GM23338 (cell line): ENCODE measurements around the gene MPDU1. TPM values are rescaled to one million over a fixed set of nuclear protein-coding genes. Genes with fewer than 3 reads are reported as not detected.
A peak's percentile ranks its signal among the peaks of the same experiment; 100 is the strongest.

Source experiments
- ATAC-seq: fragments of 200-7000 bp; cut with Tn5 transposase; 3 replicates; pipeline ENCODE4 v1.9.1; 2020
- DNase-seq: peaks from one replicate; pipeline ENCODE4 v3.0.0-alpha.2; 2015; ENCODE audit warnings: low spot score
- H2AFZ ChIP-seq: fragments of 200-600 bp; sonication (generic); 2 replicates; pipeline ENCODE4 v1.8.0; 2016; ENCODE audit warnings: antibody characterized with exemption, mild to moderate bottlenecking, moderate library complexity
- H3F3A ChIP-seq: fragments of 200-600 bp; sonication (generic); replicated peaks from 2 replicates; pipeline ENCODE4 v1.8.0; 2017; ENCODE audit warnings: antibody characterized with exemption, mixed run types, low read depth
- H3K27ac ChIP-seq: fragments of 200-600 bp; sonication (generic); 2 replicates; pipeline ENCODE4 v1.6.1; 2016; ENCODE audit warnings: low read depth
- H3K27me3 ChIP-seq: fragments of 200-600 bp; sonication (generic); 2 replicates; pipeline ENCODE4 v1.8.0; 2016; ENCODE audit warnings: mild to moderate bottlenecking, mixed run types, moderate library complexity; ENCODE audit not compliant: insufficient read depth
- H3K36me3 ChIP-seq: fragments of 200-600 bp; sonication (generic); 2 replicates; pipeline ENCODE4 v1.8.0; 2016; ENCODE audit warnings: mild to moderate bottlenecking; ENCODE audit not compliant: insufficient read depth
- H3K4me1 ChIP-seq: fragments of 200-600 bp; sonication (generic); 2 replicates; pipeline ENCODE4 v1.8.0; 2016; ENCODE audit warnings: mild to moderate bottlenecking, moderate library complexity; ENCODE audit not compliant: insufficient read depth
- H3K4me2 ChIP-seq: fragments of 200-600 bp; sonication (generic); 2 replicates; pipeline ENCODE4 v1.7.1; 2017; ENCODE audit warnings: mixed run types
- H3K4me3 ChIP-seq: fragments of 200-600 bp; sonication (generic); 2 replicates; pipeline ENCODE4 v1.6.1; 2016; ENCODE audit warnings: mixed run types
- H3K79me2 ChIP-seq: fragments of 200-600 bp; sonication (generic); replicated peaks from 2 replicates; pipeline ENCODE4 v1.8.0; 2017; ENCODE audit warnings: mild to moderate bottlenecking; ENCODE audit not compliant: insufficient read depth
- H3K9me2 ChIP-seq: fragments of 200-600 bp; sonication (generic); 2 replicates; pipeline ENCODE4 v1.8.0; 2017; ENCODE audit not compliant: insufficient read depth
- H4K20me1 ChIP-seq: fragments of 200-600 bp; sonication (generic); replicated peaks from 2 replicates; pipeline ENCODE4 v1.8.0; 2017; ENCODE audit warnings: mild to moderate bottlenecking; ENCODE audit not compliant: insufficient read depth
- H3K27ac Mint-ChIP-seq: 2 replicates; pipeline ENCODE4 v1.8.0; 2020; ENCODE audit warnings: inconsistent platforms, mild to moderate bottlenecking, moderate library complexity, mixed read lengths
- H3K27me3 Mint-ChIP-seq: 3 replicates; pipeline ENCODE4 v1.8.0; 2022; ENCODE audit warnings: low read depth, mild to moderate bottlenecking, moderate library complexity, mixed read lengths, inconsistent platforms; ENCODE audit not compliant: insufficient read depth, poor library complexity
- H3K36me3 Mint-ChIP-seq: 3 replicates; pipeline ENCODE4 v1.8.0; 2021; ENCODE audit warnings: low read depth, mild to moderate bottlenecking, inconsistent platforms, moderate library complexity, mixed read lengths
- H3K4me1 Mint-ChIP-seq: 3 replicates; pipeline ENCODE4 v1.8.0; 2020; ENCODE audit warnings: mild to moderate bottlenecking, inconsistent platforms, mixed read lengths
- H3K4me3 Mint-ChIP-seq: 3 replicates; pipeline ENCODE4 v1.8.0; 2021; ENCODE audit warnings: moderate library complexity, mild to moderate bottlenecking, inconsistent platforms, mixed read lengths
- H3K9me3 Mint-ChIP-seq: 3 replicates; pipeline ENCODE4 v1.8.0; 2020; ENCODE audit warnings: moderate library complexity, mild to moderate bottlenecking, inconsistent platforms, mixed read lengths
- CREB1 ChIP-seq: fragments of 250-450 bp; sonication (Bioruptor Pico); IDR thresholded peaks from 2 replicates; pipeline ENCODE4 v1.5.0; 2020; ENCODE audit warnings: low read depth, mild to moderate bottlenecking, moderate library complexity
- CTCF ChIP-seq, 2 experiments: fragments of 200-600 bp in 1 of 2; sonication (generic) in 1 of 2; conservative IDR thresholded peaks; 2 replicates each; pipeline versions ENCODE4 v1.5.1 to v1.6.1; 2016 to 2017; ENCODE audit warnings: antibody characterized with exemption in 2 of 2, low read depth in 2 of 2, mild to moderate bottlenecking in 2 of 2, moderate library complexity in 1 of 2
- EZH2 ChIP-seq: fragments of 200-600 bp; sonication (generic); IDR thresholded peaks from one replicate; pipeline ENCODE4 v1.8.0; 2017; ENCODE audit warnings: antibody characterized with exemption, mild to moderate bottlenecking, low read depth; ENCODE audit not compliant: unreplicated experiment
- EZH2phosphoT487 ChIP-seq: fragments of 200-600 bp; sonication (generic); IDR thresholded peaks from one replicate; pipeline ENCODE4 v1.8.1; 2018; ENCODE audit warnings: antibody characterized with exemption; ENCODE audit not compliant: unreplicated experiment
- JUNB ChIP-seq: IDR thresholded peaks from one replicate; pipeline ENCODE4 v1.6.1; 2016; ENCODE audit warnings: antibody characterized with exemption; ENCODE audit not compliant: unreplicated experiment
- NANOG ChIP-seq: IDR thresholded peaks from 2 replicates; pipeline ENCODE4 v1.6.1; 2016; ENCODE audit warnings: antibody characterized with exemption, borderline replicate concordance
- POLR2AphosphoS5 ChIP-seq: IDR thresholded peaks from 2 replicates; pipeline ENCODE4 v1.6.1; 2016; ENCODE audit warnings: antibody characterized with exemption, low read depth
- REST ChIP-seq: IDR thresholded peaks from one replicate; pipeline ENCODE4 v1.6.1; 2018; ENCODE audit warnings: antibody characterized with exemption; ENCODE audit not compliant: unreplicated experiment
- ZNF114 ChIP-seq: fragments of 250-450 bp; sonication (Bioruptor Pico); IDR thresholded peaks from 2 replicates; pipeline ENCODE4 v1.5.0; 2020; ENCODE audit warnings: mild to moderate bottlenecking, moderate library complexity
- polyA plus RNA-seq: library from polyadenylated mRNA; unstranded; fragments of >200 nt; fragmentation: Nextera tagmentation; extraction: Ambion mirVana; gene quantifications from 2 replicates; pipeline ENCODE4 v1.2.1, GENCODE V29; 2016
- total RNA-seq: library from RNA; depleted of rRNA; stranded (reverse); fragments of >200 nt; shearing (Covaris generic); gene quantifications from 2 replicates; pipeline ENCODE4 v1.2.3, GENCODE V29; 2014

Gene MPDU1
- total and polyA plus RNA-seq, 2 experiments from 2014 or later: 65.1 to 216 TPM

- Histone ChIP-seq H4K20me1 (peaks cover 40% of the 10 kb centered on the region), H3K27ac (peak overlapping the region; percentile 97)
- peak; percentile 20; the same call in 1 of the 2 replicates for TF ChIP-seq POLR2AphosphoS5
- TF ChIP-seq EZH2: no peak
Observed at GRCh38 chr17:7577327-7578199, 6.1 kb upstream of the MPDU1 start.

DNA sequence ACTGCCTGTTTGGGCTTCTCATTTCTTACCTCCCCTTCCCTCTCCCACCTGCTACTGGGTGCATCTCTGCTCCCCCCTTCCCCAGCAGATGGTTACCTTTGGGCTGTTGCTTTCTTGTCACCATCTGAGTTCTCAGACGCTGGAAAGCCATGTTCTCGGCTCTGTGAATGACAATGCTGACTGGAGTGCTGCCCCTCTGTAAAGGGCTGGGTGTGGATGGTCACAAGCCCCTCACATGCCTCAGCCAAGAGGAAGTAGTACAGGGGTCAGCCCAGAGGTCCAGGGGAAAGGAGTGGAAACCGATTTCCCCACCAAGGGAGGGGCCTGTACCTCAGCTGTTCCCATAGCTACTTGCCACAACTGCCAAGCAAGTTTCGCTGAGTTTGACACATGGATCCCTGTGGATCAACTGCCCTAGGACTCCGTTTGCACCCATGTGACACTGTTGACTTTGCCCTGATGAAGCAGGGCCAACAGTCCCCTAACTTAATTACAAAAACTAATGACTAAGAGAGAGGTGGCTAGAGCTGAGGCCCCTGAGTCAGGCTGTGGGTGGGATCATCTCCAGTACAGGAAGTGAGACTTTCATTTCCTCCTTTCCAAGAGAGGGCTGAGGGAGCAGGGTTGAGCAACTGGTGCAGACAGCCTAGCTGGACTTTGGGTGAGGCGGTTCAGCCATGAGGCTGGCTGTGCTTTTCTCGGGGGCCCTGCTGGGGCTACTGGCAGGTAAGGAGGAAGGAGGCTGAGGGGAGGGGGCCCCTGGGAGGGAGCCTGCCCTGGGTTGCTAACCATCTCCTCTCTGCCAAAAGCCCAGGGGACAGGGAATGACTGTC lies 4.4 kb upstream of the MPDU1 start, which contains the start of gene CD68:
TSS of gene CD68 (plus strand) at position 638 of the 833 bp plus-strand sequence. CDS start at position 678, 40 bp downstream.
- ATAC-seq: peak; percentile 29
- peak within 1 kb of the TSS; percentile 79; the same call in 1 of the 2 replicates for H3K27ac ChIP-seq
- H3K9me2 ChIP-seq: no peaks in the 10 kb centered on the region; the same call in 1 of the 2 replicates
- Mint-ChIP-seq H3K4me1 (peaks cover 72% of the 10 kb centered on the region), H3K36me3 (peaks cover 80% of the 10 kb centered on the region), H3K9me3 (peaks cover 7% of the 10 kb centered on the region; the same call in 2 of the 3 replicates), H3K27me3 (peaks cover 58% of the 10 kb centered on the region), H3K27ac (peak within 1 kb of the TSS; percentile 88), H3K4me3 (peak within 1 kb of the TSS; percentile 40; the same call in 2 of the 3 replicates)
- peak; percentile 73 for DNase-seq
- H3K27me3 ChIP-seq: no peaks in the 10 kb centered on the region
- peaks cover 39% of the 10 kb centered on the region for H3K4me1 ChIP-seq
- H2AFZ ChIP-seq: no peak within 1 kb of the TSS
- H3K79me2 ChIP-seq: peaks cover 46% of the 10 kb centered on the region
- H4K20me1 ChIP-seq: peaks cover 35% of the 10 kb centered on the region
- no peak within 1 kb of the TSS for H3K4me3 ChIP-seq
- H3K36me3 ChIP-seq: peaks cover 42% of the 10 kb centered on the region
- H3K4me2 ChIP-seq: no peak within 1 kb of the TSS
- H3F3A ChIP-seq: peaks cover 75% of the 10 kb centered on the region
- TF ChIP-seq ZNF114 (no peak), JUNB (no peak), EZH2phosphoT487 (no peak), CTCF (conservative IDR thresholded peaks at IDR 0.05; ENCODE audit: low read depth in 2 of 2) (no peak), REST (no peak), EZH2 (no peak), NANOG (no peak), CREB1 (CRISPR knock-in tag) (no peak), POLR2AphosphoS5 (peak; percentile 92)

More at GRCh38 chr17:7577327-7578199, 6.1 kb upstream of the MPDU1 start:
- Histone ChIP-seq H3K9me2 (no peaks in the 10 kb centered on the region), H2AFZ (no peak overlapping the region), H3K79me2 (peaks cover 59% of the 10 kb centered on the region), H3K4me1 (peaks cover 40% of the 10 kb centered on the region), H3K4me2 (no peak overlapping the region), H3K27me3 (no peaks in the 10 kb centered on the region), H3K4me3 (no peak overlapping the region), H3K36me3 (peaks cover 46% of the 10 kb centered on the region), H3F3A (peaks cover 82% of the 10 kb centered on the region)
- Mint-ChIP-seq H3K4me1 (peaks cover 70% of the 10 kb centered on the region), H3K27me3 (peaks cover 62% of the 10 kb centered on the region), H3K4me3 (peak overlapping the region; percentile 90; the same call in 1 of the 3 replicates), H3K36me3 (peaks cover 93% of the 10 kb centered on the region), H3K27ac (peak overlapping the region; percentile 64), H3K9me3 (peaks cover 16% of the 10 kb centered on the region; the same call in 2 of the 3 replicates)
- DNase-seq (no peak), ATAC-seq (no peak)
